ENCODE measurements around the gene PIP4K2C.

Gene PIP4K2C

GRCh38 chr12:57577981-57578758, 12.8 kb upstream of the PIP4K2C start:
- Histone ChIP-seq H3K4me1 (ENCODE audit: control insufficient read depth, insufficient read depth, low read length) (no peaks in the 10 kb centered on the region), H3K27me3 (ENCODE audit: control insufficient read depth, insufficient read depth, low read length) (no peaks in the 10 kb centered on the region), H3K9me3 (ENCODE audit: control insufficient read depth, insufficient read depth, low read length) (no peaks in the 10 kb centered on the region), H3K9ac (ENCODE audit: low read depth, low read length) (no peak overlapping the region), H3K36me3 (ENCODE audit: control insufficient read depth, insufficient read depth, low read length) (peaks cover 84% of the 10 kb centered on the region), H3K4me3 (ENCODE audit: low read depth, low read length) (no peak overlapping the region), H3K27ac (ENCODE audit: low read depth, low read length) (no peak overlapping the region)

GRCh38 chr12:57579011-57579410, 12.0 kb upstream of the PIP4K2C start:
- Histone ChIP-seq H3K9ac (ENCODE audit: low read depth, low read length) (no peak overlapping the region), H3K9me3 (ENCODE audit: control insufficient read depth, insufficient read depth, low read length) (no peaks in the 10 kb centered on the region), H3K27me3 (ENCODE audit: control insufficient read depth, insufficient read depth, low read length) (no peaks in the 10 kb centered on the region), H3K4me1 (ENCODE audit: control insufficient read depth, insufficient read depth, low read length) (no peaks in the 10 kb centered on the region), H3K36me3 (ENCODE audit: control insufficient read depth, insufficient read depth, low read length) (peaks cover 83% of the 10 kb centered on the region), H3K4me3 (ENCODE audit: low read depth, low read length) (no peak overlapping the region), H3K27ac (ENCODE audit: low read depth, low read length) (no peak overlapping the region)

GRCh38 chr12:57579677-57580465, 11.1 kb upstream of the PIP4K2C start:
- peaks cover 87% of the 10 kb centered on the region for H3K36me3 ChIP-seq (ENCODE audit: control insufficient read depth, insufficient read depth, low read length)
- no peak overlapping the region for H3K27ac ChIP-seq (ENCODE audit: low read depth, low read length)
- no peaks in the 10 kb centered on the region for H3K4me1 ChIP-seq (ENCODE audit: control insufficient read depth, insufficient read depth, low read length)
- no peak overlapping the region for H3K9ac ChIP-seq (ENCODE audit: low read depth, low read length)
- H3K4me3 ChIP-seq (ENCODE audit: low read depth, low read length) = no peak overlapping the region
- no peaks in the 10 kb centered on the region for H3K9me3 ChIP-seq (ENCODE audit: control insufficient read depth, insufficient read depth, low read length)
- H3K27me3 ChIP-seq (ENCODE audit: control insufficient read depth, insufficient read depth, low read length) = no peaks in the 10 kb centered on the region

- H3K27ac ChIP-seq (ENCODE audit: low read depth, low read length) = no peak overlapping the region
- H3K9me3 ChIP-seq (ENCODE audit: control insufficient read depth, insufficient read depth, low read length) = no peaks in the 10 kb centered on the region
- H3K4me1 ChIP-seq (ENCODE audit: control insufficient read depth, insufficient read depth, low read length) = no peaks in the 10 kb centered on the region
- no peaks in the 10 kb centered on the region for H3K27me3 ChIP-seq (ENCODE audit: control insufficient read depth, insufficient read depth, low read length)
- no peak overlapping the region for H3K9ac ChIP-seq (ENCODE audit: low read depth, low read length)
- no peak overlapping the region for H3K4me3 ChIP-seq (ENCODE audit: low read depth, low read length)
- peaks cover 83% of the 10 kb centered on the region for H3K36me3 ChIP-seq (ENCODE audit: control insufficient read depth, insufficient read depth, low read length)
Measured at GRCh38 chr12:57580466-57580795, 10.6 kb upstream of the PIP4K2C start.

- Histone ChIP-seq H3K27me3 (ENCODE audit: control insufficient read depth, insufficient read depth, low read length) (no peaks in the 10 kb centered on the region), H3K36me3 (ENCODE audit: control insufficient read depth, insufficient read depth, low read length) (peaks cover 69% of the 10 kb centered on the region), H3K27ac (ENCODE audit: low read depth, low read length) (no peak overlapping the region), H3K9me3 (ENCODE audit: control insufficient read depth, insufficient read depth, low read length) (no peaks in the 10 kb centered on the region), H3K4me3 (ENCODE audit: low read depth, low read length) (no peak overlapping the region), H3K9ac (ENCODE audit: low read depth, low read length) (no peak overlapping the region), H3K4me1 (ENCODE audit: control insufficient read depth, insufficient read depth, low read length) (no peaks in the 10 kb centered on the region)
Measured at GRCh38 chr12:57581802-57582201, 9.2 kb upstream of the PIP4K2C start.

- Histone ChIP-seq H3K4me1 (ENCODE audit: control insufficient read depth, insufficient read depth, low read length) (no peaks in the 10 kb centered on the region), H3K27me3 (ENCODE audit: control insufficient read depth, insufficient read depth, low read length) (no peaks in the 10 kb centered on the region), H3K27ac (ENCODE audit: low read depth, low read length) (no peak overlapping the region), H3K36me3 (ENCODE audit: control insufficient read depth, insufficient read depth, low read length) (peaks cover 62% of the 10 kb centered on the region), H3K9me3 (ENCODE audit: control insufficient read depth, insufficient read depth, low read length) (no peaks in the 10 kb centered on the region), H3K4me3 (ENCODE audit: low read depth, low read length) (no peak overlapping the region), H3K9ac (ENCODE audit: low read depth, low read length) (no peak overlapping the region)
Measured at GRCh38 chr12:57582440-57582839, 8.6 kb upstream of the PIP4K2C start.

GRCh38 chr12:57583008-57583831, 7.8 kb upstream of the PIP4K2C start:
- Histone ChIP-seq H3K27ac (ENCODE audit: low read depth, low read length) (no peak overlapping the region), H3K9me3 (ENCODE audit: control insufficient read depth, insufficient read depth, low read length) (no peaks in the 10 kb centered on the region), H3K4me1 (ENCODE audit: control insufficient read depth, insufficient read depth, low read length) (no peaks in the 10 kb centered on the region), H3K36me3 (ENCODE audit: control insufficient read depth, insufficient read depth, low read length) (peaks cover 55% of the 10 kb centered on the region), H3K27me3 (ENCODE audit: control insufficient read depth, insufficient read depth, low read length) (peaks cover 2% of the 10 kb centered on the region; the same call in 1 of the 2 replicates), H3K4me3 (ENCODE audit: low read depth, low read length) (no peak overlapping the region), H3K9ac (ENCODE audit: low read depth, low read length) (no peak overlapping the region)

GRCh38 chr12:57584050-57584449, 6.9 kb upstream of the PIP4K2C start:
- H3K27me3 ChIP-seq (ENCODE audit: control insufficient read depth, insufficient read depth, low read length) = peaks cover 2% of the 10 kb centered on the region; the same call in 1 of the 2 replicates
- no peak overlapping the region for H3K4me3 ChIP-seq (ENCODE audit: low read depth, low read length)
- no peaks in the 10 kb centered on the region for H3K4me1 ChIP-seq (ENCODE audit: control insufficient read depth, insufficient read depth, low read length)
- no peak overlapping the region for H3K27ac ChIP-seq (ENCODE audit: low read depth, low read length)
- no peak overlapping the region for H3K9ac ChIP-seq (ENCODE audit: low read depth, low read length)
- peaks cover 46% of the 10 kb centered on the region for H3K36me3 ChIP-seq (ENCODE audit: control insufficient read depth, insufficient read depth, low read length)
- H3K9me3 ChIP-seq (ENCODE audit: control insufficient read depth, insufficient read depth, low read length) = no peaks in the 10 kb centered on the region

- no peaks in the 10 kb centered on the region for H3K4me1 ChIP-seq (ENCODE audit: control insufficient read depth, insufficient read depth, low read length)
- H3K27ac ChIP-seq (ENCODE audit: low read depth, low read length) = no peak overlapping the region
- no peak overlapping the region for H3K4me3 ChIP-seq (ENCODE audit: low read depth, low read length)
- peaks cover 2% of the 10 kb centered on the region; the same call in 1 of the 2 replicates for H3K27me3 ChIP-seq (ENCODE audit: control insufficient read depth, insufficient read depth, low read length)
- no peak overlapping the region for H3K9ac ChIP-seq (ENCODE audit: low read depth, low read length)
- peaks cover 40% of the 10 kb centered on the region for H3K36me3 ChIP-seq (ENCODE audit: control insufficient read depth, insufficient read depth, low read length)
- H3K9me3 ChIP-seq (ENCODE audit: control insufficient read depth, insufficient read depth, low read length) = no peaks in the 10 kb centered on the region
Measured at GRCh38 chr12:57584690-57585089, 6.3 kb upstream of the PIP4K2C start.

- H3K36me3 ChIP-seq (ENCODE audit: control insufficient read depth, insufficient read depth, low read length) = peaks cover 35% of the 10 kb centered on the region
- no peak overlapping the region for H3K27ac ChIP-seq (ENCODE audit: low read depth, low read length)
- H3K9me3 ChIP-seq (ENCODE audit: control insufficient read depth, insufficient read depth, low read length) = no peaks in the 10 kb centered on the region
- no peak overlapping the region for H3K4me3 ChIP-seq (ENCODE audit: low read depth, low read length)
- no peak overlapping the region for H3K9ac ChIP-seq (ENCODE audit: low read depth, low read length)
- H3K27me3 ChIP-seq (ENCODE audit: control insufficient read depth, insufficient read depth, low read length) = peaks cover 2% of the 10 kb centered on the region; the same call in 1 of the 2 replicates
- H3K4me1 ChIP-seq (ENCODE audit: control insufficient read depth, insufficient read depth, low read length) = no peaks in the 10 kb centered on the region
Measured at GRCh38 chr12:57585156-57585555, 5.8 kb upstream of the PIP4K2C start.
